Aorta (tissue), 5 donors: Measurements from ENCODE around the gene CAPN5. TPM values are rescaled to one million over a fixed set of nuclear protein-coding genes. Genes with fewer than 3 reads are reported as not detected.
A peak's percentile ranks its signal among the peaks of the same experiment; 100 is the strongest.
"Not testable (repeated sequence)": the region's sequence is repeated elsewhere in the genome, so short reads cannot be mapped to it uniquely, and the experiment has no call there.

Source experiments
- ATAC-seq: fragments of 200-7000 bp; cut with Tn5 transposase; one replicate; pipeline ENCODE4 v1.9.1; 2022; ENCODE audit warnings: moderate library complexity; ENCODE audit not compliant: low FRiP score
- DNase-seq, 2 donors: peaks; one replicate each; pipeline ENCODE4 v3.0.0-alpha.2; 2020
- H3K27ac ChIP-seq, 2 donors: one replicate each; pipeline ENCODE4 v1.5.1; 2013; ENCODE audit warnings: low read length in 2 of 2, mild to moderate bottlenecking in 2 of 2, moderate library complexity in 2 of 2, control low read depth in 1 of 2, inconsistent platforms in 1 of 2, low read depth in 1 of 2
- H3K27me3 ChIP-seq, 2 donors: one replicate each; pipeline ENCODE4 v1.6.1; 2013; ENCODE audit warnings: control low read depth in 1 of 2, low read length in 1 of 2, mild to moderate bottlenecking in 1 of 2, moderate library complexity in 1 of 2; ENCODE audit not compliant: insufficient read depth in 2 of 2, control insufficient read depth in 1 of 2
- H3K36me3 ChIP-seq, 2 donors: one replicate each; pipeline ENCODE4 v1.6.1; 2013; ENCODE audit warnings: control low read depth in 1 of 2, low read length in 1 of 2, mild to moderate bottlenecking in 1 of 2; ENCODE audit not compliant: insufficient read depth in 2 of 2, control insufficient read depth in 1 of 2
- H3K4me1 ChIP-seq, 2 donors: one replicate each; pipeline ENCODE4 v1.6.1; 2013; ENCODE audit warnings: low read length in 2 of 2, control low read depth in 1 of 2, mild to moderate bottlenecking in 1 of 2, moderate library complexity in 1 of 2; ENCODE audit not compliant: insufficient read depth in 2 of 2, control insufficient read depth in 1 of 2
- H3K4me3 ChIP-seq, 2 donors: one replicate each; pipeline ENCODE4 v1.5.1; 2013; ENCODE audit warnings: low read length in 2 of 2, control low read depth in 1 of 2, mild to moderate bottlenecking in 1 of 2
- H3K9me3 ChIP-seq: one replicate; pipeline ENCODE4 v1.6.1; 2013; ENCODE audit warnings: mild to moderate bottlenecking, low read length; ENCODE audit not compliant: control insufficient read depth
- WGBS, 2 donors: extraction: QIAGEN DNeasy Blood & Tissue Kit; methylation state at CpG; one replicate each; pipeline ENCODE4 v1.1.7; 2013; 5-methylcytosine and 5-hydroxymethylcytosine counted together
- intact Hi-C, 2 donors: fragments of 100-400 bp; cut with DNase I; formaldehyde crosslinking; loops; one replicate each; pipeline versions ENCODE4 v1.14.2 to v1.15.0; 2022
- polyA plus RNA-seq, 2 donors: library from polyadenylated mRNA; stranded (reverse); fragments of 200-250 nt; gene quantifications; one replicate each; pipeline ENCODE4 v1.2.3, GENCODE V29; 2013
- total RNA-seq, 2 donors: library from RNA; stranded (reverse); fragmentation: NEBNext Ultra II Directional; extraction: Animal tissue kit (Norgen Biotek cat#: 25700); gene quantifications; one replicate each; pipeline ENCODE4 v1.2.1, GENCODE V29; 2021
- donor health status: healthy with polysubstance abuse.
- donor health status: Bipolar disorder and iron deficiency.
- donor health status: DM: no; HTN: no; CAD: no.
- donor health status: DM: no; HTN: no; CAD: no.
- donor health status: DM: yes; HTN: yes; CAD: no.

The CAPN5 gene
- total and polyA plus RNA-seq, 4 donors, result 6.9 to 22.4 (median 10.8) TPM

DNA sequence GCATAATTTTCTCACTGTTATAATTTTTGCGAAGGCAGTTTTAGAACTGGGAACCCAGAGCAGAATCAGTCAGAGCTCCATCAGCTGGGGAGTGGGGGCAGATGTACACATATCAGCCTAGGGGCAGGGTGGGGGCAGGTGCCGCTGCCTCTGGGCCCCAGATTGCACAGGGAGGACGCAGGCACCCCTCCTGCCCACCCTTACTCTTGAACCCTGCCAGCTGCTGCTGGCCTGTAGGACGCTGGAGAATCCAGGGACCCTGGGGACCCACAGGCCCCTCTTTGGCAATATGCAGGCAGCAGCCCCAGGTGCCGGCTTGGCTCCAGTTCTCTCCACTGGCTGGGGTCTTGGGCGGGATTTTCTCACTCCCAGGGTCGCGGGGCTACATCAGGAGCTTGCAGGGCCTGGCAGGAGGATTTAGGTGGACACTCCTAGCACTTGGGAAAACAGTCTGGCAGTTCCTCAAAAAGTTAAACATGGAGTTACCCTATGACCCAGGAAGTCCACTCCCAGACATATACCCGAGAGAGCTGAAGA, 8.8 kb upstream of the CAPN5 start:
- no peaks in the 10 kb centered on the region for H3K36me3 ChIP-seq
- 68 to 76% methylated on average over 9 of the region's 9 CpGs for WGBS, 2 donors
- H3K27ac ChIP-seq, result no peak overlapping the region
- no peaks in the 10 kb centered on the region for H3K4me1 ChIP-seq
- intact Hi-C loops, result no loop called here
- peaks cover 5% of the 10 kb centered on the region for H3K9me3 ChIP-seq
- ATAC-seq, result no peak
- no peak overlapping the region for H3K4me3 ChIP-seq
- peak in 1 of 2 donors; percentile 55 for DNase-seq
- H3K27me3 ChIP-seq, result no peaks in the 10 kb centered on the region

DNA sequence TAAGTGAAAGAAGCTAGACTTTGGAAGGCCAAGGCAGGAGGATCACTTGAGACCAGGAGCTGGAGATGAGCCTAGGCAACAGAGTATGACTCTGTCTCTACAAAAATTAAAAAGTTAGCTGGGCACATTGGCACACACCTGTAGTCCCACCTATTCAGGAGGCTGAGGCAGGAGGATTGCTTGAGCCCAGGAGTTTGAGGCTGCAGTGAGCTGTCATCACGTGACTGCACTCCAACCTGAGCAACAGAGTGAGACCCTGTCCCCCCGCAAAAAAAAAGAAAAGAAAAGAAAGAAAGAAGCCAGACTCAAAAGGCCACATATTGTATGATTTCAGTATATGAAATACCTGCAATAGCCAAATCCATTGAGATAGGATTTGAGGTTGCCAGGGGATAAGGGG, 7.9 kb upstream of the CAPN5 start:
- no peaks in the 10 kb centered on the region for H3K4me1 ChIP-seq
- no peaks in the 10 kb centered on the region for H3K36me3 ChIP-seq
- no peaks in the 10 kb centered on the region for H3K27me3 ChIP-seq
- H3K4me3 ChIP-seq, result no peak overlapping the region
- H3K27ac ChIP-seq, result no peak overlapping the region
- intact Hi-C loops, result no loop called here
- DNase-seq (no peak), ATAC-seq (no peak)
- WGBS, 2 donors, result 80 to 85% methylated on average over 2 of the region's 2 CpGs
- peaks cover 5% of the 10 kb centered on the region for H3K9me3 ChIP-seq

DNA sequence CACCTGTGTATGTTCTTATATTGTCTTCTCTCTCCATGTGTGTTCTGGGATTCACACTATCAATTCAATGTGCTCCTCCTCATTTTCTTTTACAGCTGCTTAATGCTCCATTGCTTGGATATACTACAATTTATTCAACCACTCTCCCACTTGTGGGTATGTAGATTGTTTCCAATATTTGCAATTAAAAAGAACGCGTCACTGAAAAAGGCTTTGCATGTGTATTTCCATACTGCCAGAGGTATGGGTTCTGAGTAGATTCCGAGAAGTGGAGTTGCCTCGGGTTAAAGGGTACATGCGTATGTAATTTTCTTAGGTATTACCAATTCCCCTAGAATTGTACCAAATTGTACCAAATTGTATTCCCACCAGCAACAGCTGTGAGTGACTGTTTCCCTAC, 7.0 kb upstream of the CAPN5 start:
- no peak overlapping the region for H3K4me3 ChIP-seq
- ATAC-seq (no peak), DNase-seq (no peak)
- H3K27me3 ChIP-seq, result no peaks in the 10 kb centered on the region
- no peaks in the 10 kb centered on the region for H3K4me1 ChIP-seq
- 89 to 91% methylated on average over 5 of the region's 5 CpGs for WGBS, 2 donors
- no peaks in the 10 kb centered on the region for H3K36me3 ChIP-seq
- H3K9me3 ChIP-seq, result peaks cover 5% of the 10 kb centered on the region
- no peak overlapping the region for H3K27ac ChIP-seq
- intact Hi-C loops, result no loop called here

DNA sequence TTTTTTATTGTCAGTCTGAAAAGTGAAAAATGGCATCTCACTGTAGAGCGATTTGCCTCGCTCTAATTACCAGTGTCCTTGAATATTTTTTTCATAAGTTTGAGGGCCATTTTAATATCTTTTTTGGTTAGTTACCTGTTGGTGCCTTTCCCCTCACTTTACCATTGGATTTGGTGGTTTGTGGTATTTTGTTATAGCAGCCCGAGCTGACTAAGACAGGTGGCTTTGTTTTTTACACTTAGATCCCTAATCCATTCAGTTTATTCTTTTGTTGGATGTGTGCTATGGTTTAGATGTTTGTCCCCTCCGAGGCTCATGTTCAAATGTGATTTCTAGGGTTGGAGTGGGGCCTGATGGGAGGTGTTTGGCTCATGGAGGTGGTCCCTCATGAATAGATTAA, 6.5 kb upstream of the CAPN5 start:
- DNase-seq (no peak), ATAC-seq (no peak)
- Histone ChIP-seq H3K9me3 (peaks cover 5% of the 10 kb centered on the region), H3K4me1 (no peaks in the 10 kb centered on the region), H3K36me3 (no peaks in the 10 kb centered on the region), H3K27ac (no peak overlapping the region), H3K4me3 (no peak overlapping the region), H3K27me3 (no peaks in the 10 kb centered on the region)
- intact Hi-C loops, result no loop called here
- WGBS, 2 donors, result 84 to 86% methylated on average over 4 of the region's 4 CpGs

DNA sequence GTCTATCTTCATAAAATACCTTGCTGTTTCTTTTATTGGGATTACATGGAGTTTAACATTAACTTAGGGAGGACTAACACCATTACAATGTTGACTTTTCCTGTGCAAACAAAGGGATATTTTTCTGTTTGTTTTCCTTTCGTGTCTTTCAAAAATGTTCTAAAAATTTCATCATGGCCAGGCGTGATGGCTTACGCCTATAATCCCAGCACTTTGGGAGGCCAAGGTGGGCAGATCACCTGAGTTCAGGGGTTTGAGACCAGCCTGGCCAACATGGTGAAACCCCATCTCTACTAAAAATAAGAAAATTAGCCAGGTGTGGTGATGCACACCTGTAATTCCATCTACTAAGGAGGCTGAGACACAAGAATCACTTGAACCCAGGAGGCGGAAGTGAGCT, 5.5 kb upstream of the CAPN5 start:
- ATAC-seq, H3K4me1 ChIP-seq, H3K36me3 ChIP-seq, DNase-seq, H3K27ac ChIP-seq, H3K4me3 ChIP-seq, H3K27me3 ChIP-seq, H3K9me3 ChIP-seq, intact Hi-C loops: not testable (repeated sequence)
- 75 to 76% methylated on average over 4 of the region's 4 CpGs for WGBS, 2 donors

DNA sequence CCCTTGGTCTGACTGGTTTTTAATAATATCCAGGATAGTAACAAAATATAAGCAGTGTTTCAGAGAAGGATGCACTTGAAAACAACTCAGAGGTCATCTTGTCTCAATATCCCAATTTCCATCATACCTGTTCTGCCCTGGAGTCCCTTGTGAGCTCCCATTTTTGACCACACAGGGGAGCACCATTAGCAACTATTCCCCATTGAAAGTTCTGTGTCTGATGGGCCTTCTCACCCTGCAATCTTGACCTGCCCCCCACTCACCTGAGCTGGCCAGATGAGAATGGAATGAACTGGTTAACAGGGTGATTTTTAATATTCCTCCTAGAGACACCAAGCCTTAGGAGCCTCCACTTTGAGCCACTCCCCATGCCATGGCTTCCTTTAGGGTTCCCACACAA, 3.8 kb upstream of the CAPN5 start:
- Histone ChIP-seq H3K36me3 (no peaks in the 10 kb centered on the region), H3K9me3 (no peaks in the 10 kb centered on the region), H3K27ac (no peak overlapping the region), H3K4me1 (no peaks in the 10 kb centered on the region), H3K27me3 (no peaks in the 10 kb centered on the region), H3K4me3 (no peak overlapping the region)
- intact Hi-C loops, result no loop called here
- ATAC-seq (no peak), DNase-seq (no peak)

DNA sequence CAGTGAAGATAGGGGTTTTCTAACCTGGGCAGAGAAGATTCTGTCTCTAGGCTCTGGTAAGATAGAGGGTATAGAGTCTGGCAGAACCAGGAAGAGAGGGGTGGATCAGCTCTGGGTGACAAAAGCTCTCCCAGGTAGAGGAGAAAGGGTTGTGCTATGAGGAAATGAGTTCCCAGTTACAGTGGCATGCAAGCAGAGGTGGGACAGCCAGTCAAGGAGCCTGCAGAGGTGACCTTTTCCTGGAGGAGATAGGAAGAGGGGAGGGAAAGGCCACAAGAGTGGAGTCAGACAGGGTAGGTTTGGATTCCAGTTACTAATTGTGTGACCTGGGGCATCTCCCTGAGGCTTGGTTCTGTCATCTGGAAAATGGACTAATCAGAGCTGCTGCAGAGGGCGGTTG, 3.4 kb upstream of the CAPN5 start:
- H3K27me3 ChIP-seq, result no peaks in the 10 kb centered on the region
- ATAC-seq (no peak), DNase-seq (no peak)
- H3K4me1 ChIP-seq, result no peaks in the 10 kb centered on the region
- no peak overlapping the region for H3K27ac ChIP-seq
- H3K9me3 ChIP-seq, result no peaks in the 10 kb centered on the region
- WGBS, 2 donors, result 96 to 100% methylated on average over 1 of the region's 1 CpG
- H3K36me3 ChIP-seq, result no peaks in the 10 kb centered on the region
- H3K4me3 ChIP-seq, result no peak overlapping the region
- intact Hi-C loops, result no loop called here

DNA sequence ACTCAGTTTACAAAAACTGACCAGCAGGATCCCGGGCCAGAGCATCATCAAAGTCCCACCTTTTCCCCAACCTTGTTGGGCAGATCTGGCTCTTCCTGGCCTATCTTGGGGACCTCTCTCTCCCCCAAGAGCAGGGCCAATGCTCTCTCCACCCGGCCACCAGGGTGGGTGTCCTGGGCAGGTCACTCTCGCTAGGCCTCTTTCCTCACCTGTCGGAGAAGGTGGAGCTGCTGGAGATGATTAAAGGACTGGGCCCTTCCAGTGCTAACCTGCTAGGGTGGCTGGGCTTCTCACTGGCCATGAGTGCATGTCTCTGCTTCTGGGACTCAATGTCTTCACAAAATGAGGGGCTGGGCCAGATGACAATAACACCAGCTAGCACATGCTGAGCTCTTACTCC, 2.9 kb upstream of the CAPN5 start:
- Histone ChIP-seq H3K27me3 (no peaks in the 10 kb centered on the region), H3K27ac (no peak overlapping the region), H3K36me3 (no peaks in the 10 kb centered on the region), H3K4me3 (no peak overlapping the region), H3K4me1 (no peaks in the 10 kb centered on the region), H3K9me3 (no peaks in the 10 kb centered on the region)
- intact Hi-C loops, result no loop called here
- DNase-seq (no peak), ATAC-seq (no peak)
- WGBS, 2 donors, result 95 to 97% methylated on average over 4 of the region's 4 CpGs

DNA sequence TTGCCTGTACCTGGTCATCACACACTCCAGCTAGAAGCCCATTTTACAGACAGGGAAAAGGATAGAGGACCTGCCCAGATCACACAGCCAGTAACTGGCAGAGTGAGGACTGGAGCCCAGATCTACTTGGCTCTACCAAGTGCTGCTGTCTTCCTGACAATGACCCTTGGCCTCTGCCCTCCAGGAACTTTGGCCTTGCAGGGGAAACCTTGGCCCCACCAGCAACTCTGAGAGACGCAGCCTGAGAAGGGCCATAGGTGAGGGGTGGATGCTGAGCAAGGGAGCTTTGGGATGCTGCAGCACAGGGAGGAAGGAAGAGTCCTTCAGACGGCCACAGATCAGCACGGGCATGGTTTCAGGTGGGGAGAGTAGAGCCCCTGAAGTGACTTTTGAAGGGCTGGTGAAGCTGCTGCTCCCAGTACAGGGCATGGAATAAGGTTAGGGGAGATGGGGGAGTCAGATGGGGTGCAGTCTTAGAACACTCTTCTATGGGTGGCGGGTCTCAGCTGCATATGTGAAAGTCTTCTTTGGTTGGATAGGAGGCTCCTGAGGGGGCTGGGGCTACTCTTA, 2.0 kb upstream of the CAPN5 start:
- Histone ChIP-seq H3K27ac (no peak overlapping the region), H3K36me3 (no peaks in the 10 kb centered on the region), H3K9me3 (no peaks in the 10 kb centered on the region), H3K4me3 (no peak overlapping the region), H3K27me3 (no peaks in the 10 kb centered on the region), H3K4me1 (no peaks in the 10 kb centered on the region)
- ATAC-seq, result no peak
- intact Hi-C loops, result no loop called here
- no peak for DNase-seq
- 93 to 97% methylated on average over 4 of the region's 4 CpGs for WGBS, 2 donors
